Measurements from ENCODE around the gene MLLT11.

Gene MLLT11

GRCh38 chr1:151032164-151032563, 28.0 kb upstream of the MLLT11 start:
- FAIRE-seq (no peak), DNase-seq (ENCODE audit: insufficient read length, low spot score) (no peak)
- TF ChIP-seq CTCF (IDR thresholded peaks at IDR 0.05; ENCODE audit: insufficient read depth, missing control alignments), result no peak

GRCh38 chr1:151035167-151035566, 25.0 kb upstream of the MLLT11 start:
- no peak for FAIRE-seq
- no peak for DNase-seq (ENCODE audit: insufficient read length, low spot score)
- no peak for TF ChIP-seq CTCF (IDR thresholded peaks at IDR 0.05; ENCODE audit: insufficient read depth, missing control alignments)

- FAIRE-seq (no peak), DNase-seq (ENCODE audit: insufficient read length, low spot score) (no peak)
Measured at GRCh38 chr1:151036356-151036755, 23.8 kb upstream of the MLLT11 start, which contains the start of gene BNIPL. TSS of gene BNIPL (plus strand) at chr1:151036586. CDS start at chr1:151036726, 140 bp downstream.

GRCh38 chr1:151037032-151037431, 23.2 kb upstream of the MLLT11 start:
- TF ChIP-seq CTCF (IDR thresholded peaks at IDR 0.05; ENCODE audit: insufficient read depth, missing control alignments), result no peak
- DNase-seq (ENCODE audit: insufficient read length, low spot score) (no peak), FAIRE-seq (no peak)

More at GRCh38 chr1:151036356-151036755, 23.8 kb upstream of the MLLT11 start, which contains the start of gene BNIPL:
- TF ChIP-seq CTCF (IDR thresholded peaks at IDR 0.05; ENCODE audit: insufficient read depth, missing control alignments), result no peak

GRCh38 chr1:151039521-151039920, 20.7 kb upstream of the MLLT11 start:
- TF ChIP-seq CTCF (IDR thresholded peaks at IDR 0.05; ENCODE audit: insufficient read depth, missing control alignments), result no peak
- DNase-seq (ENCODE audit: insufficient read length, low spot score) (no peak), FAIRE-seq (no peak)

GRCh38 chr1:151043163-151043562, 17.0 kb upstream of the MLLT11 start:
- no peak for FAIRE-seq
- no peak for DNase-seq (ENCODE audit: insufficient read length, low spot score)
- TF ChIP-seq CTCF (IDR thresholded peaks at IDR 0.05; ENCODE audit: insufficient read depth, missing control alignments), result no peak

GRCh38 chr1:151047591-151047924, 12.6 kb upstream of the MLLT11 start, which contains the start of gene C1orf56:
TSS of gene C1orf56 (plus strand) at chr1:151047751. CDS start at chr1:151047848, 97 bp downstream.
- DNase-seq (ENCODE audit: insufficient read length, low spot score) (peak; percentile 99), FAIRE-seq (no peak)
- TF ChIP-seq CTCF (IDR thresholded peaks at IDR 0.05; ENCODE audit: insufficient read depth, missing control alignments), result no peak

All from D721Med (cell line).